ENCODE data around the gene TMEM121B.

Gene TMEM121B

DNA sequence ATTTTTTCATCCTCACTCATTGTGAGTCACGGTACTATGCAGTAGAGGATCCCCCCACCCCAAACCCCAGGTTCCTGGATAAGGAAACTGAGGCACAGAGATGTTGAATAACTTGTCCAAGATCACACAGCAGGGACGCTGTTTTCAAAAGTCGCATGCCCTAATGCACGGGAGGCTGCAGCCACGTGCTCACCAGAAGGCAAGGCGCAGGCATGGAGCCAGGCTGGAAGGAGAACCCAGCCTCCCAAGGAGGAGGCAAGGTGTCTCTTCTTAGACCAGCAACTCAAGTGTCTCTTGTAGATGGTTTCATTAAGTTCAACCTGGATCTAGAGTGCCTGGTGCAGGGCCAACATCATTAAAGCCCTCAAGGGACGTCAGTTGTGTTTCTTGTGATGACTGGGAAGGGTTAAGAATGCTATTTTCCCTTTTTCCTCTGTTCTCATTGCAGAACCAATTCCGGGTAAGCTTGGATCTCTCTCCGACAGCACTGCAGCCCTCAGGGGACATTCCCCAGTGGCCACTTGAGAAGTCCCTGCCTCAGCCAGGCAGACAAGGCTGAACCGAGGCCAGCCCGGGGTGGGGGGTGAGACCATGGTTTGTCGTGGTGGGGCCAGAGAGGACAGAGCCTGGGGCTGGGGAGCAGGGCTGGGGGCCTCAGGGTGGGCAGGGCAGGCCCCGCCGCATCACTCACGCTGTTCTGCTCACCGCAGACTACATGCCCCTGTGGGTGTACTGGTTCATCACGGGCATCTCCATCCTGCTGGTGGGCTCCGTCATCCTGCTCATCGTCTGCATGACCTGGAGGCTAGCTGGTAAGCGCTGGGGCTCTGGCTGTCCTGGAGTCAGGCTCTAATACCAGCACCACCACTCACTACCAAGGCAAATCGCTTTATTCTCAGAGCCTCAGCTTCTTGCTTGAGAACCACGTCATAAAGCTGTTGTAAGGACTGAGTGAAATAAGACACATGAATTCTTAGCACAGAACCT lies 15.7 kb downstream of the TMEM121B start:
- H3K27me3 ChIP-seq = no peaks in the 10 kb centered on the region
- H3K4me1 ChIP-seq = no peaks in the 10 kb centered on the region
- intact Hi-C loops (cut with DNase I; ENCODE audit: low total_unique reads) = no loop called here
- H3K27ac ChIP-seq = no peak overlapping the region
- H3K9me3 ChIP-seq = no peaks in the 10 kb centered on the region
- DNase-seq = peak in 1 of 2 donors; percentile 58
- H3K36me3 ChIP-seq = peaks cover 40 to 93% (median 80%) of the 10 kb centered on the region in 3 donors
- TF ChIP-seq, protein P1, sequence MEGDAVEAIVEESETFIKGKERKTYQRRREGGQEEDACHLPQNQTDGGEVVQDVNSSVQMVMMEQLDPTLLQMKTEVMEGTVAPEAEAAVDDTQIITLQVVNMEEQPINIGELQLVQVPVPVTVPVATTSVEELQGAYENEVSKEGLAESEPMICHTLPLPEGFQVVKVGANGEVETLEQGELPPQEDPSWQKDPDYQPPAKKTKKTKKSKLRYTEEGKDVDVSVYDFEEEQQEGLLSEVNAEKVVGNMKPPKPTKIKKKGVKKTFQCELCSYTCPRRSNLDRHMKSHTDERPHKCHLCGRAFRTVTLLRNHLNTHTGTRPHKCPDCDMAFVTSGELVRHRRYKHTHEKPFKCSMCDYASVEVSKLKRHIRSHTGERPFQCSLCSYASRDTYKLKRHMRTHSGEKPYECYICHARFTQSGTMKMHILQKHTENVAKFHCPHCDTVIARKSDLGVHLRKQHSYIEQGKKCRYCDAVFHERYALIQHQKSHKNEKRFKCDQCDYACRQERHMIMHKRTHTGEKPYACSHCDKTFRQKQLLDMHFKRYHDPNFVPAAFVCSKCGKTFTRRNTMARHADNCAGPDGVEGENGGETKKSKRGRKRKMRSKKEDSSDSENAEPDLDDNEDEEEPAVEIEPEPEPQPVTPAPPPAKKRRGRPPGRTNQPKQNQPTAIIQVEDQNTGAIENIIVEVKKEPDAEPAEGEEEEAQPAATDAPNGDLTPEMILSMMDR (IDR thresholded peaks at IDR 0.05) = no peak
- no peak overlapping the region for H3K4me3 ChIP-seq

DNA sequence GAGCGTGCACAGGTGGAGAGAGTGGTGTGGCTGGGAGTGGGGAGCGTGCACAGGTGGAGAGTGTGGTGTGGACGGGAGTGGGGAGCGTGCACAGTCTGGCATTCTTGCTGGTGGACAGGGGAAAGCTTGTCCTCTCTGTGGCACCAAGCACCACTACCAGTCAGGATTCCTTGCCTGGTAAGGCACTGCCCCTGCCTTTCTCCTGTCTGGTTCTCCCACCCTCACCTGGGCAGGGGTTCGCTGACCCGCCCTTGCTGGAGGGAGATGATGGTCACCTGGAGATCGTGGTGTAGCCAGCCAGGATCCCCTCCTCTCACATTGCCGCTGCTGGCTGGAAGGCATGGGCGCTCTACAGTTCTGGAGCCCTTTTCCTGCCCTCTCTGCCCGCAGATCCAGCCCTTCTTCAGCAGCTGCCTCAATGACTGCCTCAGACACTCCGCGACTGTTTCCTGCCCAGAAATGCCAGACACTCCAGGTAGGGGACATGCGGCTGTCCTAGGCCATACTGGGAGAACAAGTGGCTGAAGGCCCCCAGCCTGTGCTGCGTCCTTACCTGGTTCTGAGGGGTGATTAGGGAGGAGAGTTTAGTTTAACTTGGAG lies 16.7 kb downstream of the TMEM121B start:
- Histone ChIP-seq H3K9me3 (no peaks in the 10 kb centered on the region), H3K4me1 (no peaks in the 10 kb centered on the region), H3K4me3 (no peak overlapping the region), H3K27ac (no peak overlapping the region), H3K27me3 (no peaks in the 10 kb centered on the region), H3K36me3 (peaks cover 47 to 94% (median 81%) of the 10 kb centered on the region in 3 donors)
- peak in 1 of 2 donors; percentile 53 for DNase-seq
- TF ChIP-seq, protein P1 (IDR thresholded peaks at IDR 0.05) = no peak
- intact Hi-C loops (cut with DNase I; ENCODE audit: low total_unique reads) = no loop called here

DNA sequence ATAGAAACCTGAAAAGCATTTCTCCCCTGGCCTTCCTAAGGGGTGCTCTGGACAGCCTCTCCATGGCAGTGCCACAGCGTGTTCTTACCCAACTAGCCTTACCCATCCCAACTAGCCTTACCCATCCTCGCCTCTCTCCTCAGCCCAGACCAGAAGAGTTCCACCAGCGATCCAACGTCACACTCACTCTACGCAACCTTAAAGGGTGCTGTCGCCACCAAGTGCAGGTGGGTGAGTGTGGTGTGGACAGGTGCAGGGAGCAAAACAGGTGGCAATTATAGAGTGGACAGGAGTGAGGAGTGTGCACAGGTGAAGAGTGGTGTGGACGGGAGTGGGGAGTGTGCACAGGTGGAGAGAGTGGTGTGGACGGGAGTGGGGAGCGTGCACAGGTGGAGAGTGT lies 17.8 kb downstream of the TMEM121B start:
- no peaks in the 10 kb centered on the region for H3K27me3 ChIP-seq
- H3K27ac ChIP-seq = no peak overlapping the region
- intact Hi-C loops (cut with DNase I; ENCODE audit: low total_unique reads) = no loop called here
- H3K9me3 ChIP-seq = no peaks in the 10 kb centered on the region
- no peak overlapping the region for H3K4me3 ChIP-seq
- no peak for DNase-seq
- peaks cover 50 to 94% (median 81%) of the 10 kb centered on the region in 3 donors for H3K36me3 ChIP-seq
- H3K4me1 ChIP-seq = no peaks in the 10 kb centered on the region
- TF ChIP-seq, protein P1 (IDR thresholded peaks at IDR 0.05) = no peak

DNA sequence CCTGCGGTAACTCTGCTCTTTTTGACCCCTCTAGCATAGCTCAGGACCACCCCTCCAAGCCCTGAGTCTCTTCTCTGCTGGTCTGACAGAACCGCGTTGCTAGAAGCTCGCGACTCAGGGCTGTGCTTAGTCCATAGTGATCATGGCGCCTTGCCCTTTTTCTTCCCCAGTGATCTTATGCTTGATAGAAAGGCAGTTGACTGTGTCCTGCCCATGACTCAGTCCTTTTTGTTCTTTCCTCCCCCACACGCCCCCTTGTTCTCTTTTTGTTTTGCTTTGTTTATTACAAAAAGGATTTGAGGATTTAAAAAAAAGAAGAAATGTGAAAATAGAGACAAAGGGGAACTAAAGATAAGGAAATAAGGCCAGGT lies 18.9 kb downstream of the TMEM121B start:
- no peak overlapping the region for H3K4me3 ChIP-seq
- peaks cover 58 to 94% (median 80%) of the 10 kb centered on the region in 3 donors for H3K36me3 ChIP-seq
- intact Hi-C loops (cut with DNase I; ENCODE audit: low total_unique reads) = no loop called here

DNA sequence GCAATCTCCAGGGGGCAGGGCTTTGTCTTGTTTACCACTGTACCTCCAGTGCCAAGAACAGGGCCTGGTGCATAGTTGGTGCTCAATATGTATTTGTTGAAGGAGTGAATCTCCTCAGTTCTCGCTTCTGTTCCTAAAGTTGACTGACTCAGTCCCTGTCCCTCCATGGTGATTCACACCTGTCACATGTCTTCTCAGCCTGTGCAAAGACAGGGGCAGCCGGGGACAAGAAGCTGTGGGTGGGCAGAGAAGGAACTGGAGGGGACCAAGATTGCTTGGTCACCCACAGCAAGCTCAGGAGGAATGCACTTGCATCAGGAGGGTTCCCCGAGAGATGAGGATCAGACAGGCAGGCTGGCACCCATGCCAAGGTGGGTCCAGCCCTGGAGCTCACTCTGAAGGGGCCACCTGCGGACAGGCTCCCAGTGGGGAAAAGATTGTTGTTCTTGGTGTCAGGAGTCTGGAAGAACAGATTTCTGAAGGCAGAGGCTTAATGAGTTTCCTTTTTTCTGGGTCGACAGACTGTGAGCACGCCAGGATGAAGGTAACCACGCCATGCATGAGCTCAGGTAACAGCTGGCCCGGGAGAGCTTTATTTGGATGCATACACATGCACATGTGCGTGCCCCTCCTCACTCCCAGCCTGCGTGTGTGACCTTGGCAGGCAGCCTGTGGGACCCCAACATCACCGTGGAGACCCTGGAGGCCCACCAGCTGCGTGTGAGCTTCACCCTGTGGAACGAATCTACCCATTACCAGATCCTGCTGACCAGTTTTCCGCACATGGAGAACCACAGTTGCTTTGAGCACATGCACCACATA lies 19.5 kb downstream of the TMEM121B start:
- Histone ChIP-seq H3K9me3 (no peaks in the 10 kb centered on the region), H3K36me3 (peaks cover 58 to 88% (median 79%) of the 10 kb centered on the region in 3 donors), H3K4me1 (no peaks in the 10 kb centered on the region), H3K4me3 (no peak overlapping the region), H3K27ac (no peak overlapping the region), H3K27me3 (no peaks in the 10 kb centered on the region)
- DNase-seq = peak in 1 of 2 donors; percentile 53
- intact Hi-C loops (cut with DNase I; ENCODE audit: low total_unique reads) = no loop called here
- TF ChIP-seq, protein P1 (IDR thresholded peaks at IDR 0.05) = no peak

More for the DNA sequence above, 18.9 kb downstream of the TMEM121B start:
- no peaks in the 10 kb centered on the region for H3K9me3 ChIP-seq
- TF ChIP-seq, protein P1 (IDR thresholded peaks at IDR 0.05) = no peak
- no peaks in the 10 kb centered on the region for H3K27me3 ChIP-seq
- H3K4me1 ChIP-seq = no peaks in the 10 kb centered on the region
- DNase-seq = peak in 1 of 2 donors; percentile 21
- H3K27ac ChIP-seq = no peak overlapping the region
